GM12878 (cell line): ENCODE results near the gene HS3ST3A1. TPM values are rescaled to one million over a fixed set of nuclear protein-coding genes. Genes with fewer than 3 reads are reported as not detected.

ENCODE experiments used
- ATAC-seq: fragments of 200-7000 bp; cut with Tn5 transposase; 3 replicates; pipeline ENCODE4 v1.9.1; 2020; ENCODE audit warnings: mild to moderate bottlenecking, moderate library complexity
- BruUV-seq: library from RNA; stranded (reverse); fragments of 400-500 nt; replicated peaks from 2 replicates; lab custom pipeline; 2021; lab: Mats Ljungman, UMichigan
- CTCF ChIA-PET: fragments of 300-600 bp; sonication (Branson Sonifier 250); formaldehyde crosslinking; extraction: SDS; loops from one replicate; lab custom pipeline; 2021; ENCODE audit warnings: inconsistent platforms; lab: Yijun Ruan, JAX
- POLR2A ChIA-PET: fragments of 350-600 bp; formaldehyde crosslinking; extraction: SDS; loops from one replicate; lab custom pipeline; 2021; ENCODE audit warnings: inconsistent platforms; lab: Charles Lee
- RAD21 ChIA-PET: fragments of 300-600 bp; sonication (Branson Sonifier 250); formaldehyde crosslinking; loops from one replicate; lab custom pipeline; 2023; ENCODE audit warnings: antibody characterized with exemption; ENCODE audit not compliant: unreplicated experiment; lab: Charles Lee
- SMC1A ChIA-PET: fragments of 300-600 bp; sonication (Branson Sonifier 250); formaldehyde crosslinking; loops from one replicate; lab custom pipeline; 2023; ENCODE audit not compliant: unreplicated experiment, uncharacterized antibody; lab: Charles Lee
- DNase-seq: peaks from one replicate; pipeline ENCODE4 v3.0.0-alpha.2; 2011; ENCODE audit warnings: low read depth, low spot score
- FAIRE-seq: peaks from 3 replicates; lab custom pipeline; 2011; peaks lifted over from hg19 to GRCh38; lab: Jason Lieb, UNC
- H2AFZ ChIP-seq: 2 replicates; pipeline ENCODE4 v1.6.0; 2011; ENCODE audit warnings: low read depth, low read length, control low read depth; ENCODE audit not compliant: control insufficient read depth
- H3K27ac ChIP-seq: 2 replicates; pipeline ENCODE4 v1.5.1; 2011; ENCODE audit warnings: control low read depth; ENCODE audit not compliant: control insufficient read depth, insufficient read depth
- H3K27me3 ChIP-seq, 2 experiments: replicated peaks in 1 of 2; 2 replicates each; pipeline versions ENCODE4 v1.6.0 to v1.6.1; 2011; ENCODE audit warnings: low read length in 1 of 2; ENCODE audit not compliant: control insufficient read depth in 2 of 2, insufficient read depth in 2 of 2
- H3K36me3 ChIP-seq, 2 experiments: 2 replicates each; pipeline ENCODE4 v1.5.1; 2011; ENCODE audit warnings: low read length in 1 of 2; ENCODE audit not compliant: control insufficient read depth in 2 of 2, insufficient read depth in 2 of 2
- H3K4me1 ChIP-seq: 2 replicates; pipeline ENCODE4 v1.6.1; 2011; ENCODE audit warnings: mild to moderate bottlenecking, low read length, moderate library complexity, mixed read lengths; ENCODE audit not compliant: control insufficient read depth, insufficient read depth
- H3K4me2 ChIP-seq: 2 replicates; pipeline ENCODE4 v1.6.0; 2011; ENCODE audit warnings: control low read depth; ENCODE audit not compliant: control insufficient read depth, insufficient read depth
- H3K4me3 ChIP-seq: fragments of 200-600 bp; sonication (generic); 2 replicates; pipeline ENCODE4 v1.5.1; 2016
- H3K79me2 ChIP-seq: 2 replicates; pipeline ENCODE4 v1.6.0; 2011; ENCODE audit warnings: low read length; ENCODE audit not compliant: control insufficient read depth, insufficient read depth
- H3K9ac ChIP-seq: 2 replicates; pipeline ENCODE4 v1.8.0; 2011; ENCODE audit warnings: low read length, control low read depth, mixed read lengths; ENCODE audit not compliant: control insufficient read depth, insufficient read depth
- H3K9me3 ChIP-seq: replicated peaks from 3 replicates; pipeline ENCODE4 v1.5.1; 2011; ENCODE audit warnings: mild to moderate bottlenecking, low read length; ENCODE audit not compliant: control insufficient read depth, insufficient read depth
- H4K20me1 ChIP-seq: 2 replicates; pipeline ENCODE4 v1.6.0; 2011; ENCODE audit not compliant: control insufficient read depth, insufficient read depth
- CTCF ChIP-seq, 3 experiments: IDR thresholded peaks in 2 of 3; conservative IDR thresholded peaks in 1 of 3; 2 replicates each; pipeline ENCODE4 v1.5.1; 2011; ENCODE audit warnings: low read depth in 3 of 3, low read length in 3 of 3, mild to moderate bottlenecking in 3 of 3, control low read depth in 2 of 3, moderate library complexity in 2 of 3, inconsistent platforms in 1 of 3, mixed read lengths in 1 of 3; ENCODE audit not compliant: control insufficient read depth in 2 of 3, insufficient read depth in 1 of 3; ENCODE audit errors: extremely low read depth in 1 of 3
- POLR2AphosphoS5 ChIP-seq: IDR thresholded peaks from 2 replicates; pipeline ENCODE4 v1.6.1; 2011; ENCODE audit warnings: mild to moderate bottlenecking, low read length, inconsistent platforms
- RAD21 ChIP-seq: IDR thresholded peaks from 2 replicates; pipeline ENCODE4 v1.6.1; 2011; ENCODE audit warnings: mild to moderate bottlenecking, low read depth, low read length, moderate library complexity; ENCODE audit not compliant: insufficient read depth
- SMC3 ChIP-seq: IDR thresholded peaks from 2 replicates; pipeline ENCODE4 v1.6.1; 2011; ENCODE audit warnings: low read length, improper control_type of control experiment, borderline replicate concordance
- STAT1 ChIP-seq: fragments of 450-650 bp; conservative IDR thresholded peaks from 2 replicates; pipeline ENCODE4 v1.6.1; 2014; ENCODE audit warnings: antibody characterized with exemption, mild to moderate bottlenecking
- YY1 ChIP-seq: IDR thresholded peaks from 2 replicates; pipeline ENCODE4 v1.6.1; 2011; ENCODE audit warnings: low read depth, mild to moderate bottlenecking, low read length
- WGBS: methylation state at CpG from one replicate; pipeline ENCODE4 v1.1.6; 2016; ENCODE audit warnings: low lambda C conversion rate; ENCODE audit not compliant: insufficient replicate concordance, insufficient coverage; ENCODE audit errors: missing lambda C conversion rate; 5-methylcytosine and 5-hydroxymethylcytosine counted together
- in situ Hi-C: fragments of 300-500 bp; cut with MboI; formaldehyde crosslinking; loops from 9 replicates; pipeline ENCODE4 v1.14.3; 2018; ENCODE audit warnings: mixed read lengths
- intact Hi-C: fragments of 100-400 bp; cut with micrococcal nuclease; formaldehyde crosslinking; loops from one replicate; pipeline ENCODE4 v1.14.2; 2022; ENCODE audit not compliant: unreplicated experiment
- polyA plus RNA-seq, 11 experiments: library from polyadenylated mRNA; depleted of rRNA in 4 of 11; unstranded in 6 of 11; stranded (reverse) in 5 of 11; fragments of >200 nt; fragmentation: Nextera tagmentation in 4 of 11; fragmentation: Illumina TruSeq in 1 of 11; extraction: Ambion mirVana in 4 of 11; extraction: Trizol in 1 of 11; gene quantifications; 1 replicate in 1 of 11; 2 replicates in 10 of 11; pipeline versions ENCODE4 v1.2.1 to v1.2.3, GENCODE V29; 2011 to 2016; ENCODE audit warnings: inconsistent platforms in 2 of 11, missing spikeins in 2 of 11, low read depth in 1 of 11
- total RNA-seq, 4 experiments: library from RNA; depleted of rRNA in 3 of 4; stranded (reverse); fragments of >200 nt in 3 of 4; fragmentation: Illumina TruSeq in 1 of 4; extraction: Trizol in 1 of 4; gene quantifications; 2 replicates each; pipeline versions ENCODE4 v1.2.1 to v1.2.3, GENCODE V29; 2013 to 2021

The HS3ST3A1 gene
- total and polyA plus RNA-seq, 10 of the 15 experiments (the other 5 are each of a cell fraction or from before 2014, with no cell fraction given), result 0.24 to 0.26 TPM; not detected in 8

GRCh38 chr17:13594762-13595598, 6.7 kb downstream of the HS3ST3A1 start:
- Histone ChIP-seq H4K20me1 (no peaks in the 10 kb centered on the region), H3K36me3 (no peaks in the 10 kb centered on the region), H3K9ac (no peak overlapping the region), H3K4me2 (no peak overlapping the region), H3K27ac (no peak overlapping the region), H3K4me3 (no peak overlapping the region), H3K9me3 (no peaks in the 10 kb centered on the region), H3K27me3 (no peaks in the 10 kb centered on the region), H3K4me1 (no peaks in the 10 kb centered on the region), H2AFZ (no peak overlapping the region), H3K79me2 (no peaks in the 10 kb centered on the region)
- SMC1A ChIA-PET, result interaction anchor here (0.7 to 2.3 kb wide), 9 partner anchors 18 to 257 kb away, joined by 3 to 11 read pairs (median 4); no protein-coding TSS in a partner anchor
- in situ Hi-C loops, result loop anchor here (5.0 kb wide), 2 partner anchors 717 to 1332 kb away; no protein-coding TSS in a partner anchor
- DNase-seq (peak; percentile 2), FAIRE-seq (peak; percentile 92), ATAC-seq (peak; percentile 70)
- RAD21 ChIA-PET, result interaction anchor here (0.6 to 0.7 kb wide), 2 partner anchors 72 to 256 kb away, joined by 3 to 4 read pairs; no protein-coding TSS in a partner anchor
- 14% methylated on average over 10 of the region's 10 CpGs for WGBS
- BruUV-seq, result no TSS peak
- intact Hi-C loops, result loop anchor here (1.0 to 10.0 kb wide), 4 partner anchors 258 to 1580 kb away; no protein-coding TSS in a partner anchor
- TF ChIP-seq SMC3 (peak; percentile 89), YY1 (no peak), POLR2AphosphoS5 (no peak), RAD21 (peak; percentile 79), STAT1 (no peak), CTCF (IDR thresholded peaks at IDR 0.05 in 2 of 3, conservative IDR thresholded peaks at IDR 0.05 in 1 of 3; ENCODE audit: control insufficient read depth in 2 of 3, extremely low read depth in 1 of 3, insufficient read depth in 1 of 3, low read depth in 3 of 3, low read length in 3 of 3) (peak; percentile 72 to 81 (median 74))
- POLR2A ChIA-PET, result no interaction called here
- CTCF ChIA-PET, result interaction anchor here (0.7 to 2.6 kb wide), 15 partner anchors 19 to 1882 kb away, joined by 3 to 11 read pairs (median 4); no protein-coding TSS in a partner anchor
